Glomerular visceral epithelial cell (primary cell): ENCODE measurements around the gene GJB1.
"Not testable (repeated sequence)": the region's sequence is repeated elsewhere in the genome, so short reads cannot be mapped to it uniquely, and the experiment has no call there.

Experiments
- DNase-seq: peaks from one replicate; pipeline ENCODE4 v3.0.0-alpha.2; 2016; ENCODE audit errors: extremely low spot score

GJB1 gene

DNA sequence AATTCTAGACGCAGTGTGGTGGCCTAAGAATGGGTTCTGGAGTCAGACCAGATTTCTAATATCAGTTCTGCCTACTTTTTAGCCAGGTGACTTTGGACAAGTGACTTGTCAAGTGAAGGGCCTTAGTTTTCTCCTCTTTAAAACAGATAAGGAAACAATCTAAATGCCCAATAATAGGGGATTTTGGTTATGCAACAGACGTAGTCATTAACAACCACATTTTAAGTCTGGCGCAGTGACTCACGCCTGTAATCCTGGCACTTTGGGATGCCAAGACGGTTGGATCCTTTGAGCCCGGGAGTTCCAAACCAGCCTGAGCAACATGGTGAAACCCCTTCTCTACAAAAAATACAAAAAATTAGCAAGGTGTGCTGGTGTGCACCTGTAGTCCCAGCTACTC lies 33.0 kb downstream of the GJB1 start:
- DNase-seq = no peak

DNA sequence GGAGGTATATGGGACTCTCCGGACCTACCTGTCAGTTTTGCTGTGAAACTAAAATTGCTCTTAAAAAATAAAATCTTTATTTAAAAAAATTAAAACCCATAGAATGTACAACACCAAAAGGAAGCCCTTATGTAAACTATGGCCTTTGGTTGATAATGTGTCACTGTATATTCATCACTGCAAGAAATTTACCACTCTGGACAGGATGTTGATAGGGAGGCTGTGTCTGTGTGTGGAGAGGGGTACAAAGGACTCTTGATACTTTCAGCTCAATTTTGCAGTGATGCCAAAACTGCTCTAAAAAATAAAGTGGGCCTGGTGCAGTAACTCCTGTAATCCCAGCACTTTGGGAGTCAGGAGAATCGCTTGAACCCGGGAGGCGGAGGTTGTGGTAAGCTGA lies 33.8 kb downstream of the GJB1 start:
- no peak for DNase-seq

DNA sequence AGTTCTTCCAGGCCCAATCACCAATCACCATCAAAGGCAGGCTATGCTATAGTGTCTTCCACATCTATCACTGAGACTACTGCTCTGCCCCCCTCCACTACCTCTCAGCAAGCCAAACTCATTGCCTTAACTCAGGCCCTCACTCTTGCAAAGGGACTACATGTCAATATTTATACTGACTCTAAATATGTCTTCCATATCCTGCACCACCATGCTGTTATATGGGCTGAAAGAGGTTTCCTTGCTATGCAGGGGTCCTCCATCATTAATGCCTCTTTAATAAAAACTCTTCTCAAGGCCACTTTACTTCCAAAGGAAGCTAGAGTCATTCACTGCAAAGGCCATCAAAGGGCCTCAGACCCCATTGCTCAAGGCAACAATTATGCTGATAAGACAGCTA lies 45.6 kb downstream of the GJB1 start:
- not testable (repeated sequence) for DNase-seq

DNA sequence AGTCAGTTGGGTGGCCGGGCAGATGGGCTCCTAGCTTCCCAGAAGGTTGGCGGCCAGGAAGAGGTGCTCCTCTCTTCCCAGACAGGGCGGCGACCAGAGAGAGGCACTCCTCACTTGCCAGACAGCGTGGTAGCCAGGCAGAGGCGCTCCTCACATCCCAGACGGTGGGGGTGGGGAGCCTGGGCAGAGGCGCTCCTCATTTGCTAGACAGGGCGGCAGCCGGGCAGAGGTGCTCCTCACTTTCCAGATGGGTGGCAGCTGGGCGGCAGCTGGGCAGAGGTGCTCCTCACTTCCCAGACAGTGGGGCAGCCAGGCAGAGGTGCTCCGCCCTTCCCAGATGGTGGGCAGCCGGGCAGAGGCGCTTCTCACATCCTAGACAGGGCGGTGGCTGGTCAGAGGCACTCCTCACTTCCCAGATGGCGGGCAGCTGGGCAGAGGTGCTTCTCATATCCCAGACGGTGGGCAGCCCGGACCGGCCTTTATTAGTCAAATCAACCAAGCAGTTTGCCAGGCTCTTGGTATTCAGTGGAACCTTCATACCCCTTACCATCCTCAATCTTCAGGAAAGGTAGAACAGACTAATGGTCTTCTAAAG lies 46.9 kb downstream of the GJB1 start:
- DNase-seq = no peak

DNA sequence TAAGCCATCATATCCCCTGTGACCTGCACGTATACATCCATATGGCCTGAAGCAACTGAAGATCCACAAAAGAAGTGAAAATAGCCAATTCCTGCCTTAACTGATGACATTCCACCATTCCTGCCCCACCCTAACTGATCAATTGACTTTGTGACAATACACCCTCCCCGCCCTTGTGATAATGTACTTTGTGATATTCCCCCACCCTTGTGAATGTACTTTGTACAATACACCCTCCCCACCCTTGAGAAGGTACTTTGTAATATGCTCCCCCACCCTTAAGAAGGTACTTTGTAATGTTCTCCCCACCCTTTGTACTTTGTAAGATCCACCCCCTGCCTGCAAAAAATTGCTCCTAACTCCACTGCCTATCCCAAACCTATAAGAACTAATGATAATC lies 49.3 kb downstream of the GJB1 start:
- not testable (repeated sequence) for DNase-seq
